DOHH2 (cell line): Measurements from ENCODE around the gene LMTK2.
"Not testable (repeated sequence)": the region's sequence is repeated elsewhere in the genome, so short reads cannot be mapped to it uniquely, and the experiment has no call there.

Source experiments
- H3F3A ChIP-seq: fragments of 200-600 bp; sonication (generic), shearing (Covaris generic); 2 replicates; pipeline ENCODE4 v1.6.0; 2016; ENCODE audit warnings: antibody characterized with exemption, mild to moderate bottlenecking; ENCODE audit not compliant: control insufficient read depth, insufficient read depth
- H3K27ac ChIP-seq: fragments of 200-600 bp; sonication (generic); 2 replicates; pipeline ENCODE4 v1.5.1; 2014; ENCODE audit warnings: low read depth, mild to moderate bottlenecking, low read length, moderate library complexity
- H3K27me3 ChIP-seq: fragments of 200-600 bp; sonication (generic); 2 replicates; pipeline ENCODE4 v1.6.1; 2014; ENCODE audit warnings: mild to moderate bottlenecking, low read length, mixed read lengths; ENCODE audit not compliant: control insufficient read depth
- H3K36me3 ChIP-seq: fragments of 200-600 bp; sonication (generic); 2 replicates; pipeline ENCODE4 v1.6.1; 2014; ENCODE audit warnings: mild to moderate bottlenecking, low read length, moderate library complexity, mixed read lengths; ENCODE audit not compliant: control insufficient read depth
- H3K4me1 ChIP-seq: fragments of 200-600 bp; sonication (generic); 2 replicates; pipeline ENCODE4 v1.6.1; 2014; ENCODE audit warnings: mild to moderate bottlenecking, low read length, mixed read lengths; ENCODE audit not compliant: control insufficient read depth
- H3K4me2 ChIP-seq: fragments of 200-600 bp; sonication (generic); 2 replicates; pipeline ENCODE4 v1.6.0; 2014; ENCODE audit warnings: mild to moderate bottlenecking, low read length, moderate library complexity
- H3K4me3 ChIP-seq: fragments of 200-600 bp; sonication (generic); 2 replicates; pipeline ENCODE4 v1.5.1; 2014; ENCODE audit warnings: mild to moderate bottlenecking, low read length, mixed read lengths
- H3K79me2 ChIP-seq: fragments of 200-600 bp; sonication (generic); 2 replicates; pipeline ENCODE4 v1.6.1; 2014; ENCODE audit warnings: mild to moderate bottlenecking, low read length, mixed read lengths; ENCODE audit not compliant: control insufficient read depth
- H3K9me2 ChIP-seq: fragments of 200-600 bp; sonication (generic); replicated peaks from 2 replicates; pipeline ENCODE4 v1.6.1; 2014; ENCODE audit warnings: mild to moderate bottlenecking, low read length, mixed read lengths; ENCODE audit not compliant: control insufficient read depth
- H3K9me3 ChIP-seq: fragments of 200-600 bp; sonication (generic); 2 replicates; pipeline ENCODE4 v1.6.1; 2014; ENCODE audit warnings: antibody characterized with exemption, low read length, mixed read lengths; ENCODE audit not compliant: control insufficient read depth, insufficient read depth
- H4K20me1 ChIP-seq: fragments of 200-600 bp; sonication (generic); 2 replicates; pipeline ENCODE4 v1.6.0; 2014; ENCODE audit warnings: low read depth, mild to moderate bottlenecking, antibody characterized with exemption, low read length, moderate library complexity; ENCODE audit not compliant: control insufficient read depth, insufficient read depth
- CTCF ChIP-seq: fragments of 200-600 bp; sonication (generic); IDR thresholded peaks from one replicate; pipeline ENCODE4 v1.5.1; 2014; ENCODE audit warnings: antibody characterized with exemption, mild to moderate bottlenecking, low read depth, low read length; ENCODE audit not compliant: poor library complexity, severe bottlenecking
- EZH2phosphoT487 ChIP-seq: fragments of 200-600 bp; sonication (generic); IDR thresholded peaks from 2 replicates; pipeline ENCODE4 v1.6.1; 2017; ENCODE audit warnings: borderline replicate concordance, mild to moderate bottlenecking, antibody characterized with exemption, low read length, moderate library complexity, mixed read lengths

Gene LMTK2

GRCh38 chr7:98120559-98120958 is 13.9 kb downstream of the LMTK2 start:
- H3K4me2 ChIP-seq = no peak overlapping the region
- H3K9me2 ChIP-seq = no peaks in the 10 kb centered on the region
- H3F3A ChIP-seq = no peaks in the 10 kb centered on the region
- no peaks in the 10 kb centered on the region for H3K9me3 ChIP-seq
- no peak overlapping the region for H3K4me3 ChIP-seq
- H3K27ac ChIP-seq = no peak overlapping the region
- H3K27me3 ChIP-seq = no peaks in the 10 kb centered on the region
- TF ChIP-seq CTCF = no peak
- no peak for TF ChIP-seq EZH2phosphoT487
- peaks cover 40% of the 10 kb centered on the region for H3K79me2 ChIP-seq
- peaks cover 50% of the 10 kb centered on the region for H4K20me1 ChIP-seq
- H3K36me3 ChIP-seq = no peaks in the 10 kb centered on the region
- H3K4me1 ChIP-seq = no peaks in the 10 kb centered on the region

GRCh38 chr7:98121388-98121787 is 14.7 kb downstream of the LMTK2 start:
- H3K4me2 ChIP-seq, H3K4me1 ChIP-seq, H3K9me2 ChIP-seq, H3K27ac ChIP-seq, H3F3A ChIP-seq, H3K9me3 ChIP-seq, H3K4me3 ChIP-seq, H3K36me3 ChIP-seq, H3K27me3 ChIP-seq: not testable (repeated sequence)
- Histone ChIP-seq H4K20me1 (peaks cover 51% of the 10 kb centered on the region), H3K79me2 (peaks cover 41% of the 10 kb centered on the region)

GRCh38 chr7:98123365-98123696 is 16.7 kb downstream of the LMTK2 start:
- Histone ChIP-seq H3F3A (no peaks in the 10 kb centered on the region), H3K9me2 (no peaks in the 10 kb centered on the region), H3K4me1 (no peaks in the 10 kb centered on the region), H3K36me3 (no peaks in the 10 kb centered on the region), H3K79me2 (peaks cover 35% of the 10 kb centered on the region), H3K4me2 (no peak overlapping the region), H3K27ac (no peak overlapping the region), H3K27me3 (peaks cover 3% of the 10 kb centered on the region; the same call in 1 of the 2 replicates), H3K4me3 (no peak overlapping the region), H3K9me3 (no peaks in the 10 kb centered on the region), H4K20me1 (peaks cover 56% of the 10 kb centered on the region)
- no peak for TF ChIP-seq EZH2phosphoT487
- no peak for TF ChIP-seq CTCF

GRCh38 chr7:98125759-98126158 is 19.1 kb downstream of the LMTK2 start:
- no peaks in the 10 kb centered on the region for H3K36me3 ChIP-seq
- H3K4me2 ChIP-seq = no peak overlapping the region
- no peak overlapping the region for H3K4me3 ChIP-seq
- TF ChIP-seq EZH2phosphoT487 (no peak), CTCF (no peak)
- no peaks in the 10 kb centered on the region for H3F3A ChIP-seq
- H4K20me1 ChIP-seq = peaks cover 67% of the 10 kb centered on the region
- H3K79me2 ChIP-seq = peaks cover 38% of the 10 kb centered on the region
- no peaks in the 10 kb centered on the region for H3K9me3 ChIP-seq
- no peak overlapping the region for H3K27ac ChIP-seq
- no peaks in the 10 kb centered on the region for H3K9me2 ChIP-seq
- H3K4me1 ChIP-seq = no peaks in the 10 kb centered on the region
- H3K27me3 ChIP-seq = peaks cover 19% of the 10 kb centered on the region
